ENCODE results near the gene ARHGAP24.

GRCh38 chr4:85864259-85865205 lies 389.6 kb downstream of the ARHGAP24 start:
- TF ChIP-seq CTCF (IDR thresholded peaks at IDR 0.05) (no peak), POLR2A (IDR thresholded peaks at IDR 0.05) (no peak), POLR2AphosphoS5 (IDR thresholded peaks at IDR 0.05) (no peak)
